Activated T-cell treated with anti-CD3 and anti-CD28 coated beads, Interleukin-2, amount 50 U/mL, for 24 hours (primary cell): ENCODE data around the gene SPRY4.

Experiments used
- DNase-seq: peaks from one replicate; pipeline ENCODE4 v3.0.0-alpha.2; 2020
- H3K27ac Mint-ChIP-seq: 2 replicates; pipeline ENCODE4 v1.8.0; 2020; ENCODE audit warnings: mild to moderate bottlenecking, mixed read lengths
- H3K27me3 Mint-ChIP-seq: 2 replicates; pipeline ENCODE4 v1.8.0; 2020; ENCODE audit warnings: mixed read lengths
- H3K36me3 Mint-ChIP-seq: 2 replicates; pipeline ENCODE4 v1.8.0; 2020; ENCODE audit warnings: low read depth, mixed read lengths
- H3K4me1 Mint-ChIP-seq: 2 replicates; pipeline ENCODE4 v1.8.0; 2020; ENCODE audit warnings: low read depth, mixed read lengths
- H3K4me3 Mint-ChIP-seq: 2 replicates; pipeline ENCODE4 v1.8.0; 2020; ENCODE audit warnings: mild to moderate bottlenecking, moderate library complexity, mixed read lengths
- H3K9me3 Mint-ChIP-seq: 2 replicates; pipeline ENCODE4 v1.8.0; 2020; ENCODE audit warnings: mixed read lengths

The SPRY4 gene

DNA sequence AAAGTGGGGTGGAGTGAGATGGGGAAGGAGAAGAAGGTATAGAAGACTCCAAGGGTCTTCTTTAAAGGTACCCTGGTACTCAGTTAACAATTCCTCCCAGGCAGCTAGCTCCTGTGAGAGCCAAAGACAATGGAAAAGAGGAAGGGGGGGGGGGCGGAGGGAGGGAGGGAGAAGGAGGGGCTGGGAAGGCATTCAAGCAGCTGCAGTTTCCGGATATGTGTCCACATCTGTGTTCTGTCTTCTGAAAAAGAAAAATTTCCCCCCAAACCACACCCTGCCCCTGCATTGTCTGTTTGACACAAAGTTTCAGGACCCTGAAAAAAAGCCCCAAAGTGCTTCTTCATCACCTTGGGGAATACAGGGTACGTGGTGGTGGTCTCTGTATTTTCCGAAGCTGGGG is 11.1 kb downstream of the SPRY4 start:
- Mint-ChIP-seq H3K27me3 (no peaks in the 10 kb centered on the region), H3K36me3 (no peaks in the 10 kb centered on the region), H3K9me3 (no peaks in the 10 kb centered on the region), H3K27ac (no peak overlapping the region), H3K4me3 (no peak overlapping the region), H3K4me1 (peaks cover 18% of the 10 kb centered on the region)
- no peak for DNase-seq

DNA sequence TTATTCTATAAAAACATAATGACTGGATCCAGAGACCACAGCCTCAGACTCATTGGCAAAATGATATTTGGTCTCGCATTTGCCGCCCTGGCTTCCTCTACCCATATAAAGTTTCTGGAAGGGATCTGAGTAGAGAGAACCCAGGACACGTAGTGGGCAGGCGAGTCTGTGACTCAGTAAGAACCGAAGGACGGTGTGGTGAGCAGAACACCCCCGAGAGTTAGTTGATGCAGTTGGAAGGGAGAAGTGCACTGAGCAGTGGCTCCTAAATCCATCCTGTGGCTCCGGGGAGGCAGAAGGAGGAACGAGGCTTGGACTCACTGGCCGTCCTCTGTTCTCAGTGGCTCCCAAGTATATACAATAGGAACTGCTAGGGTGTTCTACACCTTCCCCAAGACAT is 11.5 kb downstream of the SPRY4 start:
- peaks cover 18% of the 10 kb centered on the region for H3K4me1 Mint-ChIP-seq
- H3K27ac Mint-ChIP-seq = no peak overlapping the region
- no peak overlapping the region for H3K4me3 Mint-ChIP-seq
- H3K36me3 Mint-ChIP-seq = no peaks in the 10 kb centered on the region
- H3K9me3 Mint-ChIP-seq = no peaks in the 10 kb centered on the region
- no peaks in the 10 kb centered on the region for H3K27me3 Mint-ChIP-seq
- no peak for DNase-seq

DNA sequence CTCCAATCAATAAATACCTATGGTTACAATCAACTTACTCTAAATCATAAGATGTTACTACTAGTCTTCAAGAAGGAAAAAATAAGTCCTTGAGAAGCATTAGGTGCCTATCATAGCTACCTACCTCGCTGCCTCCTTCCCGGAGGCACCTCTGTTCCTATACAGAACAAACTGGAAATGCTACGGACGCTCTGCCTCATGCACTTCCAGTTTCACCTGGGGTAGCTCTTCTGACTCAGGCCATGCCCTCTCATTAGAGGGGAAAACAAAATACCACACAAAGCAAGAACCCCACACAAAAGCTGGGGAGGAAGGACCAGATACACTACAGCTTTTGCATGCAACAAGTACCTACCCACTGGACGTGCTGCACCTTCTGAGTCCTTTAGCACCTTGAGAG is 12.4 kb downstream of the SPRY4 start:
- H3K9me3 Mint-ChIP-seq = no peaks in the 10 kb centered on the region
- H3K27me3 Mint-ChIP-seq = no peaks in the 10 kb centered on the region
- H3K27ac Mint-ChIP-seq = no peak overlapping the region
- H3K4me1 Mint-ChIP-seq = peaks cover 18% of the 10 kb centered on the region
- no peaks in the 10 kb centered on the region for H3K36me3 Mint-ChIP-seq
- no peak for DNase-seq
- H3K4me3 Mint-ChIP-seq = no peak overlapping the region

DNA sequence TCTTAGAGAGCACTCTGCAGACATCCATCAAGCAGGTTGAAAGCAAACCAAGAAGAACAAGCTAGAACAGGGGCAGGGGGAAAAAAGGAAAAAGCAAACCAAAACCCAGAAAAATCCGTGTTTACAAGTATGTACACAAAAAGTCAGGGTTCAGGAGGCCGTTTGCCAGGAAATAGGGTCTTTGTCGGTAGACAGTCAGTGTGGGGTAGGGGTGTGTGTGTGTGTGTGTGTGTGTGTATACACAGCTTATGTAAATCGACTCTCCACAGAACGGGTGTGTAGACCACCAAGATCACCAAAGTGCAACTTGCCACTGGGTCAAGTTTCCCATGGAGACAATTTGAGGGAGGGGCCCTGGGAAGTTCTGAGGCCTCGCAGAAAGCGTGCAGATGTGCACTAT is 13.1 kb downstream of the SPRY4 start:
- Mint-ChIP-seq H3K4me1 (peaks cover 15% of the 10 kb centered on the region), H3K27ac (no peak overlapping the region), H3K27me3 (no peaks in the 10 kb centered on the region), H3K9me3 (no peaks in the 10 kb centered on the region), H3K4me3 (no peak overlapping the region), H3K36me3 (no peaks in the 10 kb centered on the region)
- DNase-seq = no peak

DNA sequence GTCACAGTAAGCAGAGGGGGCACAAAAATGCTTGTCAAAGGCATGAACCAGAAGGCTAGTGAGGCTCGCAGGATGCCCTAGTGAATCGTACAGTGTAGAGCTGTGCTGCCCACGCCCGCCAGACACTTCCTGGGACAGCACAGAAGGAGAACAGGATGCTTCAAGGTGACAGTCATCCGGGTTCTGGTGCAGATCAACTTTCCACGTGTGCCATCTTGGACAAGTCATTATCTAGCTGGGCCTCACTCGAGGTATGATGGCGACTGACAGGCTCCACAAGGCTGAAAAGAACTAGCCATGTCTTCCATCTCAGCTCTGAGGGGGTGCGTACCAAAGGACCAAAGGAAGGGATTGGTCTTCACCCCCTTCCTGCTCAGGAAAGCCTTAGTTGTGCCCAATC is 14.0 kb downstream of the SPRY4 start:
- Mint-ChIP-seq H3K27me3 (no peaks in the 10 kb centered on the region), H3K36me3 (no peaks in the 10 kb centered on the region), H3K9me3 (no peaks in the 10 kb centered on the region), H3K4me3 (no peak overlapping the region), H3K27ac (no peak overlapping the region), H3K4me1 (peaks cover 7% of the 10 kb centered on the region)
- DNase-seq = no peak

DNA sequence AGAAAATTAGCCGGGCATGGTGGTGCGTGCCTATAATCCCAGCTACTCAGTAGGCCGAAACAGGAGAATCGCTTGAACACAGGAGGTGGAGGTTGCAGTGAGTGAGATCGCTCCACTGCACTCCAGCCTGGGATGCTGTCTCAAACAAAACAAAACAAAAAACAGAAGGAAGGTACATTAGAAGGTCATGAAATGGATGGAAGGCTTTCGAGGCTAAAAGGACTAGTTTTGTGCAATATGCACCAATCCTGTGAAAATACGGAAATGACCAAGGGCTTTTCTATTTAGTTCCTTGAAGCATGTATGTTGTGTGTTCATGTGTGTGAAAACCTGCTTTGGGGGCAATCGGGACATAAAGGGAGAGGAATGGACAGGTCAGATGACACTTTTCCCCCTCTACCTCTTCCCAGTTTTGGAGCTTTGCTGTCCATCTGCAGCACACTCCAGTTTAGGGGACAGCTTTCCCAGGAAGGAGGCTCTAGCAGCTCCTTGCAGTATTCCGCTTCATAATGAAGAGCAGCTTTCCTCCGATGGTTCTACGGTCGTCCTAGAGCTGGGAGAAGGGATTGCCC is 15.0 kb downstream of the SPRY4 start:
- no peak overlapping the region for H3K27ac Mint-ChIP-seq
- H3K36me3 Mint-ChIP-seq = no peaks in the 10 kb centered on the region
- no peaks in the 10 kb centered on the region for H3K27me3 Mint-ChIP-seq
- H3K4me1 Mint-ChIP-seq = no peaks in the 10 kb centered on the region
- DNase-seq = no peak
- no peaks in the 10 kb centered on the region for H3K9me3 Mint-ChIP-seq
- no peak overlapping the region for H3K4me3 Mint-ChIP-seq

DNA sequence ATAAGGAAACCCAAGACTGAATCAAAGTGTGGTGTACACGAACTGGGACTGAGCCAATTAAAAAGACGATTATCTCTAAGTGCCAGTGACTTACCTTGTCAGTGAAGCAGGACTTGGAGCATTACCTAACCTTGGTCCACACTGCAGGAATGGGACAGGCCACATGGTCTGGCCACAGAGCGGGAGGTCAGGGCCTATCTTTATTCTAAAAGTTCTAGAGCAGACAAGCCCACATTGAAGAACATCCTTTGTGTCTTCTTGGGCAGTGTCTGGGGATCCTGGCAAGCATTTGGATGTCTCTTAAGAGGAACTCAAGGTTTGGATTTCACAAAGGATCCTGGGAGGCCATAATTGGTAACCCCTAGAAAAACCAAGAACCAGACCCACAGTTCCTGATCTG is 16.5 kb downstream of the SPRY4 start:
- Mint-ChIP-seq H3K36me3 (no peaks in the 10 kb centered on the region), H3K4me3 (no peak overlapping the region), H3K27me3 (no peaks in the 10 kb centered on the region), H3K4me1 (no peaks in the 10 kb centered on the region), H3K9me3 (no peaks in the 10 kb centered on the region), H3K27ac (no peak overlapping the region)
- no peak for DNase-seq

DNA sequence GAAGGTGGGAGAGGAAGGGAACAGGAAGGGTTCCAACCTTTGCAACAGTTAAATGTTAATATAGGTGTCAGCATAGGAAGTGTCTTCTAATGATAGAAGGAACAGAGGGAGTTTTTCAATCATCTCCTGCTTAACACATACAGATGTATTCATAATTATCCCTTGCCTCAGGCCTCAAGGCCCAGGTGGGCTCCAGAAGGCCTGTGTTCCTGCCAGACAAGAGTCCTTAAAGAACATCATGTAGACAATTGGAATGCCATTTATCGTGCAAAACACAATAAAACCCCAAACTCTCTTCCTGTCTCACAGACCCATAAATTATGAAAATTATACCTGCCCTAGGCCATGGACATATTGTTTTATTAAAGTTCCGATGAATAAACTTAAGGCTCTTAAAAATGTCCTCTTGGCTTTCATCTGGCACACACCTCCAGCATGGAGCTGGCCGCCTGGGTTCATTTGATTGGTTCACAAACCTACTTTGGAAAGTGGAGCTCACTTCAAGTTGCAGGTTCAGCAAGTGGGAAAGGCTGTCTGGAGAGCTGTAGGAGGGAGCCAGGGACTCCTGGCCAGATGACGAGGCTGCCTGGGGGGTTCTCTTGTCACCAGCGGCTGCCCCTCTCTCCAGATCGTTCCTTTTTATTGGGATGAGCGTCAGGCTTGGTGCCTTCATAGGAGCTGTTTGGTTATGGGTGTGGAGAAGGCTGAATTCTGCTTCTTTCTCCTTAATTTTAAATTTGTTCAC is 17.5 kb downstream of the SPRY4 start:
- Mint-ChIP-seq H3K36me3 (no peaks in the 10 kb centered on the region), H3K27ac (no peak overlapping the region), H3K27me3 (no peaks in the 10 kb centered on the region), H3K4me3 (no peak overlapping the region), H3K4me1 (no peaks in the 10 kb centered on the region), H3K9me3 (no peaks in the 10 kb centered on the region)
- DNase-seq = no peak

DNA sequence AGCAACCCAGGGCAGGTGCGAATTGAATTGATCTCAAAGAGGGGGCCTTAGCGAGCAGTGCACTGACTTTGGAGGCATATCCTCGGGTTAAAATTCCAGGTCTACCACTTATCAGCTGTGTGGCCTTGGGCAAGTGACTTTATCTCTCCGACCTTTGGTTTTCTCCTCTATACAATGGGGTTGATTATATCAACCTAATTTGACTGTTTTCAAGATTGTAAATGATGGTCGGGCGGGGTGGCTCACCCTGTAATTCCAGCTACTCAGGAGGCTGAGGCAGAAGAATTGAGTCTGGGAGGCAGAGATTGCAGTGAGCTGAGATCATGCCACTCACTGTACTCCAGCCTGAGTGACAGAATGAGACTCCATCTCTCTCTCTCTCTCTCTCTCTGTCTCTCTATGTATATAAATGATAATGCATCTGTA is 18.7 kb downstream of the SPRY4 start:
- Mint-ChIP-seq H3K36me3 (no peaks in the 10 kb centered on the region), H3K9me3 (no peaks in the 10 kb centered on the region)

DNA sequence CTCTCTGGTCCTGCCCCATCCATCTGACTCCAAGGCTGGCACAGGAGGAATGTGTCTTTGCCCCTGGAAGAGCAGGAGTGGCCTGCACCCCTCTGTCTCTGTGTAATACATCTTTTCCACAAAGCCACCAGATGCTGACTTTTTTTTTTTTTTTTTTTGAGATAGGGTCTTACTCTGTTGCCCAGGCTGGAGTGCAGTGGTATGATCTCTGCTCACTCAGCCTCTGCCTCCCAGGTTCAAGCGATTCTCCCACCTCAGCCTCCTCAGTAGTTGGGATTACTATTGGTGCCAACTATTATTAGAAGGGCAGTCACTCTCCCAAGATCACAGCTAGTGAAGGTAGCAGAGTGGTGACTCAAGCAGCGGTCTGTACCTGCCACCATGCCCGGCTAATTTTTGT is 19.6 kb downstream of the SPRY4 start:
- Mint-ChIP-seq H3K36me3 (no peaks in the 10 kb centered on the region), H3K4me3 (no peak overlapping the region), H3K27me3 (no peaks in the 10 kb centered on the region), H3K27ac (no peak overlapping the region), H3K9me3 (no peaks in the 10 kb centered on the region), H3K4me1 (no peaks in the 10 kb centered on the region)
- no peak for DNase-seq

More for the DNA sequence above, 18.7 kb downstream of the SPRY4 start:
- H3K27me3 Mint-ChIP-seq = no peaks in the 10 kb centered on the region
- no peak overlapping the region for H3K27ac Mint-ChIP-seq
- DNase-seq = no peak
- H3K4me1 Mint-ChIP-seq = no peaks in the 10 kb centered on the region
- H3K4me3 Mint-ChIP-seq = no peak overlapping the region

DNA sequence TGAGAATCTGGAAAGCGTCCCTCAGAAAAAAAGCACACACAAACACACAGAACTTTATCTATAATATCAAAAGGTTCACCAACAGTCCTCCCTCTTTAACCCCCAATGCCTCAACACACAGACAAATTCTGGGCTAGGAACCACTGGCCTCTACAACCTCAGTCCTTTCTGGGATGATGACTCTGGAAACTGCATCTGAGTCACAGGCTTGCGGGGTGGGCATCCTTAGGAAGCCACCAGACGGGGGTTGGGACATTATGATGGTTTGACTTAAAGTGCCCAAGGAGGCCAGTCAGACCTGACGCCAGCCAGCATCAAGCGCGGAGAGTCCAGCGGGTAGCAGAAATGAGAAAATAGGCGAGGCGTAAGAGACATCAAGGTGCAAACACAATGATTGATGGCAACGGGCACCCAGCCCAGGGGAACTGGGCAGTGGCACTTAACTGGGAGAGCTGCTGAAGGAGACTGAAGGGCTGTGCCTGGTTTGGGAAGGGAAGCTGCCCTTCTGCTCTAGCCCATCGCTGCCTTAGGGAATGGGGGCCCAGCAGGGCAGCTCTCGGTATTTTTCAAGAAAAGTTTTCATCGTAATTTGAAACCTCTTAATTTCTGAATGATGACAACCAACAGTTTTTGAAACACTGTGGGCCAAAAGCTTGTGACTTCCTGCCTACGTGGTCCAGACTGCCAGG is 20.7 kb downstream of the SPRY4 start:
- Mint-ChIP-seq H3K4me3 (no peak overlapping the region), H3K9me3 (no peaks in the 10 kb centered on the region), H3K4me1 (no peaks in the 10 kb centered on the region), H3K27me3 (no peaks in the 10 kb centered on the region), H3K36me3 (no peaks in the 10 kb centered on the region), H3K27ac (no peak overlapping the region)
- DNase-seq = no peak

DNA sequence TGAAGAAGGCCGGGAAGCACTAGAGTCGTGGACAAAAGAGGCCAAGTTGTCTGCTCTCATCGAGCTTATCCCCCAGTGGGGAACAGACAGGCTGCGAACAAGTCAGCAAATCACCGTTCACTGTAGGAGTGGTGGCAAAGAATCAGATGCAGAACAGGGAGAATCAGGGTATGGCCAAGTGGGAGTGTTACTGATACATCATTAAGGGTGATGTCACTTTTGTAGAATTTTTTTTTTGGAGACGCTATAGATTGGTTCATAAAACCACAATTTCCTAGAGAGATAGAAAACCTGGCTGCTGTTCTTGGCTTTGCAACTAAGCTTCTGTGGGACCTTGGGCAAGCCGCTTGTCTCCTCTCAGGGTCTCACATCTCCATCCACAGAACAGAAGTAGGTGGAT is 21.3 kb downstream of the SPRY4 start:
- Mint-ChIP-seq H3K4me3 (no peak overlapping the region), H3K36me3 (no peaks in the 10 kb centered on the region), H3K27ac (no peak overlapping the region), H3K4me1 (no peaks in the 10 kb centered on the region), H3K9me3 (no peaks in the 10 kb centered on the region), H3K27me3 (no peaks in the 10 kb centered on the region)
- DNase-seq = no peak

DNA sequence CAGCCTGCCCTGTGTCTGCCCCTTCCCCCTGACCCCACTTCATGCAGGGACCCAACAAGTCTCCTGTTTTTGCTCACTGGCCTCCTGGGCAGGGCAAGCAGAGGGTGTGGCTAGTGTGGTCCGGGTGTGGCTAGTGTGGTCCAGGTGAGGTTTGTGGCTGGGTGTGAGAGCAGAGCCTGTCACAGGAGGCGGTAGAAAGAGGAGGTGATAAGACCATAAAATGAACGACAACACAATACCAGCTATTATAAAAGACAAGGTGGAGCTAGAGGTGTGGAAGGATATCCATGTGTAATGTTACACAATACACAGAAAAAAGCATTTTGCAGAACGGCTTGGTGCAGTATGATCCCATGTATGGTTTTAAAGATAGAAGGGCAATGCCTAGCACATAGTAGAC is 23.3 kb downstream of the SPRY4 start:
- Mint-ChIP-seq H3K27ac (no peak overlapping the region), H3K27me3 (no peaks in the 10 kb centered on the region), H3K9me3 (no peaks in the 10 kb centered on the region), H3K4me3 (no peak overlapping the region), H3K36me3 (no peaks in the 10 kb centered on the region), H3K4me1 (no peaks in the 10 kb centered on the region)
- no peak for DNase-seq

DNA sequence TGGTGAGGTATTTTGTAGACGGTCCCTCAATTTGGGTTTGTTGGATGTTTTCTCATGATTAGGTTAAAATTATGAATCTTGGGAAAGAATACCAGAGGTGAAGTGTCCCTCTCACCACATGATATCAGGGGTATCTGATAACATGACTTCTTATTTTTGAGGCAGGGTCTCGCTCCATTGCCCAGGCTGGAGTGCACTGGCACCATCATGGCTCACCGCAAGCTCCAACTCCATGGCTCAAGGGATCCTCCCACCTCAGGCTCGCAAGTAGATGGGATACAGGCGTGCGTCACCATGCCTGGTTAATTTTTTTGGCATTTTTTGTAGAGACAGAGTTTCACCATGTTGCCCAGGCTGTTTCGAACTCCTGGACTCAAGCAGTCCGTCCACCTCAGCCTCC is 24.1 kb downstream of the SPRY4 start:
- DNase-seq = no peak
- no peaks in the 10 kb centered on the region for H3K4me1 Mint-ChIP-seq
- H3K4me3 Mint-ChIP-seq = no peak overlapping the region
- H3K27me3 Mint-ChIP-seq = no peaks in the 10 kb centered on the region
- H3K9me3 Mint-ChIP-seq = no peaks in the 10 kb centered on the region
- H3K27ac Mint-ChIP-seq = no peak overlapping the region
- H3K36me3 Mint-ChIP-seq = no peaks in the 10 kb centered on the region

DNA sequence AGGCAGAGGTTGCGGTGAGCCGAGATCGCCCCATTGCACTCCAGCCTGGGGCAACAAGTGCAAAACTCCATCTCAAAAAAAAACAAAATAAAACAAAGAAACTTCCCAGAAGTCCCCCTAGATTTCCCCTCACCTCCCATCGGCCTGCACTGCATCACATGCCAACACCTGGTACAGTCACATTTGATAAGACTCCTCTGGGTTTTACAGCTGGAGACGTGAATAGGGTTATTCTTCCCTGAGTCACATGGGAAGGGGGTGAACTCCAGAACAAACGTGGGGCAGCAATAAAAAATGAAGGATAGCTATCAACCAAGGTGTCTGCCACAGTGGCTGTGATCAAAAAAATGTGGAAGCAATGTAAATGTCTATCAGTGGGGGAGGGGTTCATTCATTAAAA is 26.0 kb downstream of the SPRY4 start:
- DNase-seq = no peak
- H3K9me3 Mint-ChIP-seq = no peaks in the 10 kb centered on the region
- H3K27ac Mint-ChIP-seq = no peak overlapping the region
- no peaks in the 10 kb centered on the region for H3K36me3 Mint-ChIP-seq
- H3K4me1 Mint-ChIP-seq = no peaks in the 10 kb centered on the region
- no peaks in the 10 kb centered on the region for H3K27me3 Mint-ChIP-seq
- H3K4me3 Mint-ChIP-seq = no peak overlapping the region
